Measurements from ENCODE around the gene GTSE1. TPM values are rescaled to one million over a fixed set of nuclear protein-coding genes. Genes with fewer than 3 reads are reported as not detected.

Gene GTSE1
- total RNA-seq, 1 experiment from 2014 or later: 46.1 TPM

DNA sequence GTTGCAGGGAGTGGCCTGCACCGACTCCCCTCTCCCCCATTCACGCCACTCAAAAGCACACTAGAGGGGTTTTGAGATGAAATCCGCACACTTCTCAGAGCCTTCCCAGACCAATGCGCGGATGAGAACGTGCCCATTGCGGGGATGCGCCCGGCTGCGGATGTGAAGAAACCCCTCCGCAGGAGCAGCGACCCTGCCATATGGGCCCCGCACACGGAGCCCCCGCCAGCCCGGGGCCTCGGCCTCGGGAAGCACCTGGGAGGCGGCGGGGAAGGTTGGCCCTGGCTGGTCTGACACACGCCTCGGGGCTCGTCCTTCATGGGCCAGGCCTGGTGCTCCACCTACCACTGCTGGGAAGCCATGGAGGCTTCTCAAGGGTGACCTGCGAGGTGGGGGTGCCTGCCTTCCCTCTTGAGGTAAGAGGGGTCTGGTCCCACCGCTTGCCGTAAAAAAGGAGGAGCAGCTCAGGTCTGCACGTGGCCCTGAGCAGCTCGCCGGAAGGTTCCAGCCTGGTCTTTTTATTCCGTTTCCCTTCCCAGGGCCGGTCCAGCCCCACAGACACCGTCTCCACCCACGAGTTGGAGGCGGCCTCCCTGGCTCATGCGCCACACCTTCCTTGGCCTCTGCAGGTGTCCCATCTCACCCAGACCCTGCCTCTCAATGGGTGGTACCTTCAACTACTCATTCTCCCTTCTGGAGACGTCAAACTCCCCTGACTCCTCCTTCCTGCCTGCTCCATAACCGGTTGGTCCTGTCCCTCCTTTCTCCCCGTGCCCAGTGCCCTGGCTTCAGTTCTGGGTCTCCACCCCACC is 78.2 kb downstream of the GTSE1 start:
- intact Hi-C loops (cut with micrococcal nuclease): no loop called here
- CTCF ChIA-PET: no interaction called here

DNA sequence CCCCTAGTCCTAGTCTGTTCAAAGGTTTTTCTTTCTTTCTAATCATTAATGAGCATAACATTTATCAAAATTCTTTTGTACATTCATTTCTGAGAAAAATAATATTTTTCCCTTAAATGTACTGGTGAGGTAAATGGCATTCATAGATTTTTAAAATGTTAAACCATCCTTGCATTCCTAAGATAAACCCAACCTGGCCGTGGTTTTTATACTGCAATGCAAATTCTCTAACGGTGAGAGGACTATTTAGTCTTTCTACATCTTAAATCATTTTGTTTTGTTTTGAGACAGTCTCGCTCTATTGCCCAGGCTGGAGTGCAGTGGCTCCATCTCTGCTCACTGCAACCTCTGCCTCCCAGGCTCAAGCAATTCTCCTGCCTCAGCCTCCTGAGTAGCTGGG is 79.4 kb downstream of the GTSE1 start:
- RAD21 ChIA-PET (ENCODE audit: low non-redundant PET in 1 of 2, low total read pairs in 2 of 2, uncharacterized antibody in 2 of 2, unreplicated experiment in 2 of 2): no interaction called here
- Histone ChIP-seq H4K20me1 (ENCODE audit: insufficient read depth) (no peaks in the 10 kb centered on the region), H3K9me2 (ENCODE audit: insufficient read depth) (no peaks in the 10 kb centered on the region), H3K79me2 (ENCODE audit: insufficient read depth, low read length) (no peaks in the 10 kb centered on the region), H3K36me3 (ENCODE audit: control insufficient read depth in 1 of 2, insufficient read depth in 2 of 2, low read length in 2 of 2) (peaks cover 0 to 10% of the 10 kb centered on the region in 2 experiments; a peak in 1 of 4 replicates), H3K27me3 (ENCODE audit: insufficient read depth, low read length) (no peaks in the 10 kb centered on the region), H3K9me3 (ENCODE audit: control insufficient read depth in 1 of 2, insufficient read depth in 1 of 2, low read depth in 1 of 2, low read length in 2 of 2) (peaks cover 4 to 9% of the 10 kb centered on the region in 2 experiments; a peak in 2 of 4 replicates), H3K4me1 (ENCODE audit: control insufficient read depth in 1 of 2, insufficient read depth in 2 of 2, low read length in 2 of 2) (peaks cover 25 to 38% of the 10 kb centered on the region in 2 experiments), H3K9ac (ENCODE audit: low read length) (no peak overlapping the region), H3K27ac (ENCODE audit: low read depth, low read length) (no peak overlapping the region), H3K4me3 (replicated peaks in 1 of 2; ENCODE audit: low read depth in 1 of 2, low read length in 2 of 2) (no peak overlapping the region), H3K4me2 (ENCODE audit: low read length) (no peak overlapping the region), H2AFZ (ENCODE audit: low read depth, low read length, poor library complexity, severe bottlenecking) (no peak overlapping the region)
- TF ChIP-seq ZFX (IDR thresholded peaks at IDR 0.05) (no peak), CBX3 (IDR thresholded peaks at IDR 0.05; ENCODE audit: low read depth) (no peak), JUND (IDR thresholded peaks at IDR 0.05) (no peak), CEBPB (IDR thresholded peaks at IDR 0.05; ENCODE audit: low read depth) (no peak), TCF7L2 (IDR thresholded peaks at IDR 0.05; ENCODE audit: borderline replicate concordance, extremely low read depth, insufficient read depth, insufficient read length) (no peak), ZNF274 (IDR thresholded peaks at IDR 0.05; ENCODE audit: low read depth, low read length) (no peak), EZH2phosphoT487 (IDR thresholded peaks at IDR 0.05; ENCODE audit: borderline replicate concordance) (no peak), EGR1 (IDR thresholded peaks at IDR 0.05; ENCODE audit: low read depth) (no peak), YY1 (IDR thresholded peaks at IDR 0.05; ENCODE audit: extremely low read depth, insufficient replicate concordance, low read depth, low read length) (no peak), SIN3A (IDR thresholded peaks at IDR 0.05; ENCODE audit: low read depth) (no peak), FOSL1 (IDR thresholded peaks at IDR 0.05; ENCODE audit: low read depth) (no peak)
- TF ChIP-seq, protein P1, sequence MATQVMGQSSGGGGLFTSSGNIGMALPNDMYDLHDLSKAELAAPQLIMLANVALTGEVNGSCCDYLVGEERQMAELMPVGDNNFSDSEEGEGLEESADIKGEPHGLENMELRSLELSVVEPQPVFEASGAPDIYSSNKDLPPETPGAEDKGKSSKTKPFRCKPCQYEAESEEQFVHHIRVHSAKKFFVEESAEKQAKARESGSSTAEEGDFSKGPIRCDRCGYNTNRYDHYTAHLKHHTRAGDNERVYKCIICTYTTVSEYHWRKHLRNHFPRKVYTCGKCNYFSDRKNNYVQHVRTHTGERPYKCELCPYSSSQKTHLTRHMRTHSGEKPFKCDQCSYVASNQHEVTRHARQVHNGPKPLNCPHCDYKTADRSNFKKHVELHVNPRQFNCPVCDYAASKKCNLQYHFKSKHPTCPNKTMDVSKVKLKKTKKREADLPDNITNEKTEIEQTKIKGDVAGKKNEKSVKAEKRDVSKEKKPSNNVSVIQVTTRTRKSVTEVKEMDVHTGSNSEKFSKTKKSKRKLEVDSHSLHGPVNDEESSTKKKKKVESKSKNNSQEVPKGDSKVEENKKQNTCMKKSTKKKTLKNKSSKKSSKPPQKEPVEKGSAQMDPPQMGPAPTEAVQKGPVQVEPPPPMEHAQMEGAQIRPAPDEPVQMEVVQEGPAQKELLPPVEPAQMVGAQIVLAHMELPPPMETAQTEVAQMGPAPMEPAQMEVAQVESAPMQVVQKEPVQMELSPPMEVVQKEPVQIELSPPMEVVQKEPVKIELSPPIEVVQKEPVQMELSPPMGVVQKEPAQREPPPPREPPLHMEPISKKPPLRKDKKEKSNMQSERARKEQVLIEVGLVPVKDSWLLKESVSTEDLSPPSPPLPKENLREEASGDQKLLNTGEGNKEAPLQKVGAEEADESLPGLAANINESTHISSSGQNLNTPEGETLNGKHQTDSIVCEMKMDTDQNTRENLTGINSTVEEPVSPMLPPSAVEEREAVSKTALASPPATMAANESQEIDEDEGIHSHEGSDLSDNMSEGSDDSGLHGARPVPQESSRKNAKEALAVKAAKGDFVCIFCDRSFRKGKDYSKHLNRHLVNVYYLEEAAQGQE (IDR thresholded peaks at IDR 0.05; ENCODE audit: low read depth): no peak
- TF ChIP-seq, protein P2, sequence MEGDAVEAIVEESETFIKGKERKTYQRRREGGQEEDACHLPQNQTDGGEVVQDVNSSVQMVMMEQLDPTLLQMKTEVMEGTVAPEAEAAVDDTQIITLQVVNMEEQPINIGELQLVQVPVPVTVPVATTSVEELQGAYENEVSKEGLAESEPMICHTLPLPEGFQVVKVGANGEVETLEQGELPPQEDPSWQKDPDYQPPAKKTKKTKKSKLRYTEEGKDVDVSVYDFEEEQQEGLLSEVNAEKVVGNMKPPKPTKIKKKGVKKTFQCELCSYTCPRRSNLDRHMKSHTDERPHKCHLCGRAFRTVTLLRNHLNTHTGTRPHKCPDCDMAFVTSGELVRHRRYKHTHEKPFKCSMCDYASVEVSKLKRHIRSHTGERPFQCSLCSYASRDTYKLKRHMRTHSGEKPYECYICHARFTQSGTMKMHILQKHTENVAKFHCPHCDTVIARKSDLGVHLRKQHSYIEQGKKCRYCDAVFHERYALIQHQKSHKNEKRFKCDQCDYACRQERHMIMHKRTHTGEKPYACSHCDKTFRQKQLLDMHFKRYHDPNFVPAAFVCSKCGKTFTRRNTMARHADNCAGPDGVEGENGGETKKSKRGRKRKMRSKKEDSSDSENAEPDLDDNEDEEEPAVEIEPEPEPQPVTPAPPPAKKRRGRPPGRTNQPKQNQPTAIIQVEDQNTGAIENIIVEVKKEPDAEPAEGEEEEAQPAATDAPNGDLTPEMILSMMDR (IDR thresholded peaks at IDR 0.05 in 2 of 3, conservative IDR thresholded peaks at IDR 0.05 in 1 of 3; ENCODE audit: borderline replicate concordance in 1 of 3, insufficient read depth in 1 of 3, low read depth in 2 of 3, low read length in 2 of 3): no peak
- DNase-seq (ENCODE audit: low read depth, low spot score) (no peak), ATAC-seq (no peak)
- BruUV-seq (replicated peaks): no TSS peak
- POLR2A ChIA-PET: no interaction called here
- CTCF ChIA-PET: interaction anchor here (1.6 kb wide), 1 partner anchor 8 kb away, joined by 5 read pairs; no protein-coding TSS in a partner anchor
- intact Hi-C loops (cut with micrococcal nuclease): no loop called here

More for the DNA sequence above, 78.2 kb downstream of the GTSE1 start:
- no peaks in the 10 kb centered on the region for H3K79me2 ChIP-seq (ENCODE audit: insufficient read depth, low read length)
- POLR2A ChIA-PET: no interaction called here
- ATAC-seq (no peak), DNase-seq (ENCODE audit: low read depth, low spot score) (no peak)
- no TSS peak for BruUV-seq (replicated peaks)
- RAD21 ChIA-PET (ENCODE audit: low non-redundant PET in 1 of 2, low total read pairs in 2 of 2, uncharacterized antibody in 2 of 2, unreplicated experiment in 2 of 2): no interaction called here
- H3K4me3 ChIP-seq (replicated peaks in 1 of 2; ENCODE audit: low read depth in 1 of 2, low read length in 2 of 2): no peak overlapping the region
- H3K27ac ChIP-seq (ENCODE audit: low read depth, low read length): no peak overlapping the region; the same call in 1 of the 2 replicates
- H3K27me3 ChIP-seq (ENCODE audit: insufficient read depth, low read length): no peaks in the 10 kb centered on the region
- no peaks in the 10 kb centered on the region for H4K20me1 ChIP-seq (ENCODE audit: insufficient read depth)
- H3K9me2 ChIP-seq (ENCODE audit: insufficient read depth): no peaks in the 10 kb centered on the region
- H3K9ac ChIP-seq (ENCODE audit: low read length): no peak overlapping the region
- H3K4me1 ChIP-seq (ENCODE audit: control insufficient read depth in 1 of 2, insufficient read depth in 2 of 2, low read length in 2 of 2): peaks cover 25 to 37% of the 10 kb centered on the region in 2 experiments
- peaks cover 0 to 10% of the 10 kb centered on the region in 2 experiments; a peak in 1 of 4 replicates for H3K36me3 ChIP-seq (ENCODE audit: control insufficient read depth in 1 of 2, insufficient read depth in 2 of 2, low read length in 2 of 2)
- TF ChIP-seq SRF (IDR thresholded peaks at IDR 0.05; ENCODE audit: low read depth) (no peak), POLR2AphosphoS5 (IDR thresholded peaks at IDR 0.05; ENCODE audit: low read depth, low read length) (no peak), JUND (IDR thresholded peaks at IDR 0.05) (no peak)
- peaks cover 4 to 9% of the 10 kb centered on the region in 2 experiments; a peak in 2 of 4 replicates for H3K9me3 ChIP-seq (ENCODE audit: control insufficient read depth in 1 of 2, insufficient read depth in 1 of 2, low read depth in 1 of 2, low read length in 2 of 2)
- H2AFZ ChIP-seq (ENCODE audit: low read depth, low read length, poor library complexity, severe bottlenecking): no peak overlapping the region
- H3K4me2 ChIP-seq (ENCODE audit: low read length): no peak overlapping the region; the same call in 1 of the 2 replicates
